ENCODE data around the gene KIRREL3.
A peak's percentile ranks its signal among the peaks of the same experiment; 100 is the strongest.

Gene KIRREL3

GRCh38 chr11:126456783-126457542, 543.6 kb downstream of the KIRREL3 start:
- no peak for DNase-seq

- no peak for DNase-seq
Observed at GRCh38 chr11:126456089-126456488, 544.5 kb downstream of the KIRREL3 start.

GRCh38 chr11:126452241-126453101, 548.1 kb downstream of the KIRREL3 start:
- DNase-seq: no peak

- DNase-seq: no peak
Observed at GRCh38 chr11:126451211-126451802, 549.3 kb downstream of the KIRREL3 start.

- no peak for DNase-seq
Observed at GRCh38 chr11:126450806-126451205, 549.8 kb downstream of the KIRREL3 start.

GRCh38 chr11:126450198-126450597, 550.4 kb downstream of the KIRREL3 start:
- DNase-seq: no peak

- no peak for DNase-seq
Observed at GRCh38 chr11:126446581-126446980, 554.0 kb downstream of the KIRREL3 start.

- DNase-seq: no peak
Observed at GRCh38 chr11:126444072-126444471, 556.5 kb downstream of the KIRREL3 start.

- DNase-seq: peak; percentile 18 to 34
Observed at GRCh38 chr11:126443120-126443519, 557.5 kb downstream of the KIRREL3 start.

- peak; percentile 65 to 80 for DNase-seq
Observed at GRCh38 chr11:126440792-126441514, 559.6 kb downstream of the KIRREL3 start.

- no peak for DNase-seq
Observed at GRCh38 chr11:126440276-126440675, 560.3 kb downstream of the KIRREL3 start.

GRCh38 chr11:126438691-126439090, 561.9 kb downstream of the KIRREL3 start:
- DNase-seq: no peak

GRCh38 chr11:126438272-126438671, 562.3 kb downstream of the KIRREL3 start:
- DNase-seq: no peak

GRCh38 chr11:126437731-126438130, 562.8 kb downstream of the KIRREL3 start:
- DNase-seq: no peak

- no peak for DNase-seq
Observed at GRCh38 chr11:126436209-126436755, 564.3 kb downstream of the KIRREL3 start.

- DNase-seq: no peak
Observed at GRCh38 chr11:126434950-126435335, 565.6 kb downstream of the KIRREL3 start.

- no peak for DNase-seq
Observed at GRCh38 chr11:126433989-126434949, 566.3 kb downstream of the KIRREL3 start.

GRCh38 chr11:126433244-126433846, 567.2 kb downstream of the KIRREL3 start:
- DNase-seq: no peak

- no peak for DNase-seq
Observed at GRCh38 chr11:126432525-126432924, 568.0 kb downstream of the KIRREL3 start.

- no peak for DNase-seq
Observed at GRCh38 chr11:126432065-126432461, 568.5 kb downstream of the KIRREL3 start.
